Measurements from ENCODE around the gene TUBA3E.
"Not testable (repeated sequence)": the region's sequence is repeated elsewhere in the genome, so short reads cannot be mapped to it uniquely, and the experiment has no call there.

Gene TUBA3E

DNA sequence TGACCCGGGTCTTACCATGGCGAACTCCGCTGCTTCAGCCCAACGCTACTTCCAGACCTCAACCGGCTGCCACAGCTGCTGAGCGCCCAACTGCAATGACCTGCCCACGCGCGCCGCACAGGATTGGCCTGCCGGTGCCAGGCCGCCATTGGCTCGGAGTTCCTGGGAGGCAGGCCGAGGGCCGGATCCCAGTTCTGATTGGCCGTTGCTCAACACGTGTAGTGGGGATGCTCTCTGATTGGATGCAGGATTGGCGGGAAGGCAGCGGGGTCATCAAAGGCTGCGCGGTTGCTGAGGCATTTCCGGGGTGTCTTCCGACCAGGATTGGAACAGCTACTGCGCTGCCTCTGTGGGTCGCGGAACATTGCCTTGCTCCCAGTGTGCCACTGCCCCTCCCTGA, at the start of gene TUBA3E:
Gene TUBA3E, minus strand, starts transcription at position 97 of the 400 bp plus-strand sequence. Its CDS starts 79 bp downstream, at position 18.
- DNase-seq (ENCODE audit: low spot score) = no peak

DNA sequence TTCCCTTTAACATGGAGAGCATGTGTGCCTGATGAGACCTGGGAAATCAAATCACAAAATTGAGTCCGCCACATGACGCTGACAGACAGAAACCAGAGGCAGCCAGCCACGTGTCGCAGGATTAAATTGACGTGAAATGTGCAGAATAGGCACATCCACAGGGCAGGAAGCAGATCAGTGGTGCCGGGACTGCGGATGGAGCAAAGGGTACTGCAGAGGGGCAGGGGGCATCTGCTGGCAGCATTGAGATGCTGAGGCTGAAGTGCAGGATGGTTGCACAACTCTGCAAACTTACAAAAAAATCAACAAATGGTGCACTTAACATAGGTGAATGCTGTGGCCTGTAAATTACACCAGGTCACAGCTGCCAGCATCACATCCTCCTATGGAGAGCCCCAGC, 48.2 kb upstream of the TUBA3E start:
- no peak for DNase-seq (ENCODE audit: low spot score)

DNA sequence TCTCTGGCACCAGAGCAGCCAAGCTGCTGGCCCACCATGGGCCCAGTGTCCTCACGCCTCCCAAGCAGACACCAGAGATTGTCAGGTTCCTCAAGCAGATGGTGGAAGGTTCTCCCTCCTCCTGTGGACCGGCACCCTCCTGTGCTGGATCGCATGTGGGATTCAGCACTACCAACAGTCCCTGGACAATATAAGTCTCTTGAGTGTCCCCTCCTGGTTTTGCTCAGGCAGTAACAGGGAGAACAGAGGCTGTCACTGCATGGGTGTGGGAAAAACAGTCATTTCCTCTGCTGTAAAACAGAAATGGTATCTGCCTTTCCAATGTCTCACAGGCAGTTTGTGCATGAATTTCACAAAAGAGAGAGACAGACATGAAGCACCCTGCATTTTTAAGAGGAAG, 47.7 kb upstream of the TUBA3E start:
- no peak for DNase-seq (ENCODE audit: low spot score)

DNA sequence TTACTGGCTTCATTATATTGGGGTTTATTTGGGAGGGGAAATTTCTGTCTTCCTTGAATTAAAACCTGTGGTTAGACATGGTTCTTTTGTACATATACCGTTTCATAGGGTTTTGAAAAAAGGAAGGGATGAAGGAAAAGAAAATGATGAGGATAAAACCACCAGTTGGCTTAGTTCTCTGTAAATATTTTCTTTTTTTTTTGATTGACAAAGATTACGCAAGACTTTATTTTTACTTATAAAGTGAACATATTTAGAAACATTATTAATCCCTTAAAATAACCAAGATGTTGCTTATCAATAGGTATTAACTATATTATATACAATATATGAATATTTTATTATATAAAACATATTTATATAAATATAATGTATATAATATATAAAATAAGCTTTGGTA, 45.1 kb upstream of the TUBA3E start:
- no peak for DNase-seq (ENCODE audit: low spot score)

DNA sequence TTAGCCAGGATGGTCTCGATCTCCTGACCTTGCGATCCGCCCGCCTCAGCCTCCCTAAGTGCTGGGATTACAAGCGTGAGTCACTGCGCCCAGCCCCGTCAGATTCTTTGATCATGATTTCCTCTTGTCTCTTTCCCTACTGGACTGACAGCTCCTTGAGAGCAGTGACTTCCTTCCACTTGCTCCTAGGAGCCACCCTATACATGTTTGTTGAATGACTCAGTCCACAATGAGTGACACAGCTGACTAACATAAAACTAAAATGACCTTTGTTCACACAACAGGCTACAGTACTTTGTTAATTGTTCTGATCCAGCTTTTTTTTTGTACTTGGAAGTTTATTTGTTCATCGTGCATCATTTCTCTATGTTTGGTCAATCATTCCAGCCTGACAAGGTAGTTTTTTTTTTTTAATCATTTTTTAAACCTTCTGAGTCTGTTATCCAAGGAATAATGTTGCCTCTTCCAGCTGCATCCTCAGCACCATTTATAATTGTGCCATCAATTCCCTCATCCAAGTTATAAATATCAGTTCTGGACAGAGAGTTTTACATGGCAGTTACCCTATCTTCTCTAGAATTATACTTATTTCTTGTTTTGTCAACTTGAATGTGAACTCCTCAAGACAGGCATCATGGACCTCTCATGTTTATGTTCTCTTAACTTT, 42.9 kb upstream of the TUBA3E start:
- DNase-seq (ENCODE audit: low spot score) = no peak

DNA sequence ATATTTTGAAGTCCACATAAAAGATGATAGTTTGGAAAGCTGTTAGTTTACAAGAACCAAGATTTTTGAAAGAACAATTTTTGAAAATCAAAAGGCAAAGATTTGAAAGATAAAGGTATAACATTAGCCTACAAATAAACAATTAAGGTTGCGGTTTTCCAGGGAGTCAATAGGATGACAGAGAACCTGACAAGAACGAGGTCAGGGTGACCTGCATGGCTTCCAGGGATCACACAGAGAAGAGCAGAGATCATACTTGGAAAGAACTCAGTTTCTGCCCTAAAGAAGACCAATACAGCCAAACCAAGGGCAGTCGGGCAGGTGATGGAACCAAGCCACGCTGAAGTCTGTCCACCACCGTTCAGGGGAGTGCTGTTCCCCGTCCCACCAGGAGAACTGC, 41.3 kb upstream of the TUBA3E start:
- DNase-seq (ENCODE audit: low spot score) = not testable (repeated sequence)

DNA sequence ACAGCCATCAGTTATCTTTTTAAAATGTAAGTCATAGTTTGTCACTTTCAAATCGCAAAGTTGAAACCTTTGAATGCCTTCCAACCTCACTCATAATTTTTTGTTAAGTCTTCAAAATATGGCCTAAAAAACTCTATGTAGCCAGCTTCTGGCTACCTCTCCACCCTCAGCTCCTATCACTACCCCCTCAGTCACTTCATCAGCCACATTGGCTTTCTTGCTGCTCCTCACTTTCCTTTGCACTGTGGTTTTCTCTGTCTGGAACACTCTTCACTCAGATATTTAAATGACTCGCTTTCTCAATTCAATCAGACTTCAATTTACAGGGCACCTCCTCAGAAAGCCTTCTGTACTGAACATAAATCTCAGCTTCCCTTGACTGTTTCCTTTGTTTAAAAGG, 34.8 kb upstream of the TUBA3E start:
- not testable (repeated sequence) for DNase-seq (ENCODE audit: low spot score)

DNA sequence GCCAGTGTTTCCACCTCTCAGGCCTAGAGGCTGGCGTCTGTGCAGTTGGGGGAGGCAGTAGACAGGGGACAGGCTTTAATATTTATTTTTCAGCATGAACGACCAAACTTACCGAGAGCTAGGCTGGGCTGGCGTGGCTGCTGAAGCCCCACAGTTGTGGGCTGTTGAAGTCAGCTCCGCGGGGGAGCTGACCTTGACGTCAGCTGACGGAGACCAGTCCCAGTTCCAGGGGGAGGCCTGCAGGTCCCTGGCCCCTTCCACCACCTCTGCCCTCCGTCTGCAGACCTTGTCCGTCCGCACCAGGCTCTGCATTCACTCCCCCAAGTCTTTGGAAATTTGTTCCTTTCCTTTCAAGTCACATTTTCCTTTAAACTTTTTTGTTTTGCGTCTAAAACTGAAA, 33.4 kb upstream of the TUBA3E start:
- no peak for DNase-seq (ENCODE audit: low spot score)

DNA sequence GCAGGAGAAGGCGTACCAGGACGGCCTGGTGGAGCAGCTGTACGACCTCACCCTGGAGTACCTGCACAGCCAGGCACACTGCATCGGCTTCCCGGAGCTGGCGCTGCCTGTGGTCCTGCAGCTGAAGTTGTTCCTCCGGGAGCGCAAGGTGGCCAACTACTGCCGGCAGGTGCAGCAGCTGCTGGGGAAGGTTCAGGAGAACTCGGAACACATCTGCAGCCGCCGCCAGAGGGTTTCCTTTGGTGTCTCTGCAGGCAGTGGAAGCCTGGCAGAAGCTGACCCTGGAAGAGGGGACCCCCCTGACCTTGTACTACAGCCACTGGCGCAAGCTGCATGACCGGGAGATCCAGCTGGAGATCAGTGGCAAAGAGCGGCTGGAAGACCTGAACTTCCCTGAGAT, 32.7 kb upstream of the TUBA3E start:
- DNase-seq (ENCODE audit: low spot score) = not testable (repeated sequence)

DNA sequence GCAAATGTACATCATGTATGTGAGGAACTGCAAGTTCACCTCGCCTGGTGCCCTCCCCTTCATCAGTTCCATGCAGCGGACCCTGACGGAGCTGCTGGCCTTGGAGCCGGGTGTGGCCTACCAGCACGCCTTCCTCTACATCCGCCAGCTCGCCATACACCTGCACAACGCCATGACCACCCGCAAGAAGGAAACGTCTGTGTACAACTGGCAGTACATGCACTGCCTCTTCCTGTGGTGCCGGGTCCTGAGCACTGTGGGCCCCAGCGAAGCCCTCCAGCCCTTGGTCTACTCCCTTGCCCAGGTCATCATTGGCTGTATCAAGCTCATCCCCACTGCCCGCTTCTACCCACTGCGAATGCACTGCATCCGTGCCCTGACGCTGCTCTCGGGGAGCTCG, 32.1 kb upstream of the TUBA3E start:
- not testable (repeated sequence) for DNase-seq (ENCODE audit: low spot score)

DNA sequence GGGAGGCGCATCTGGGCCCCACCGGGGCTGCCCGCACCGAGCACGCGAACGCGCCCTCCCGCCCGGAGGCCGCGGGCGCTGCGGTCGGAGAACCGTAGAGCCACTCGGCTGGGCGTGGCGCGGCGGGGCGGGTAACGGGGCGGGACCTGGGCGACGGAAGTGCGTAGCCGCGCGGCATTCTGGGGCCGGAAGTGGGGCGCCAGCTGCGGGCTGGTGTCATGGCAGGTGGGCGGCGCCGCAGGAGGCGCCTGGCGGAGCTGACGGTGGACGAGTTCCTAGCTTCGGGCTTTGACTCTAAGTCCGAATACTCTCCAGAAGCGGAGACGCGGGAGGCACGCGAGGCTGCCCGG, 30.9 kb upstream of the TUBA3E start:
- DNase-seq (ENCODE audit: low spot score) = not testable (repeated sequence)

DNA sequence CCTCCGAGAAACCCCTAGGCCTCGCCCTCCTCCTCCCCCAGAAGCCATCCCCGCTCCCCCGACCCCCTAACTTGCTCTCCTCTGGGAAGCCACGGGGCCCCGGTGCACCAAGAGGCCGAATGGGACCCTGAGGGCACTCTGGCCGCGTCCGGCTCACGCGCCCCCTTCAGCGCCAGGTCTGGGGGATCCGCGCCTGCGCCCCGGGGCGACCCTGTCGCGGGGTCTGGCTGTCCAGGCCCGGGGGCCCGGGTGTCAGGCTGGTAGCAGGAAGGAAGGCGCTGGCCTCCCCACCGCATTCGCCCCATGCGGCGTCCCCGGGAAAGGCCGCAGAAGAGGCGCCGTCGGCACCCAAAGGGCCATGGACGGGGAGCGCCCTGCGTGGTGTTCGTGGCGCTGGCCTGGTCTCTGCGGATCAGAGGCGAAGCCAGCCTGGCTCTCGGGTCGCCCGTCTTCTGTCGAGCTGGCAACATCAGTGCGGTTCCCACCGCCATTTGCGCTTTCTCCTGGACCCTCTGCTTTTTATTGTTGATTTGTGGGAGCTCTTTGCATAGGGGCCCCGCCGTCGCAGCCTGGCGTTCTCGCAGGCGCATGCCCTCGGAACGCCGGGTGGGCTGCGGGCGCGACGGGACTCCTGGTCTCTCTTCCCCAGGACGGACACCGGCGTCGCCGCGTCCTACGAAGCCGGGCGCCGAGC, 30.4 kb upstream of the TUBA3E start:
- not testable (repeated sequence) for DNase-seq (ENCODE audit: low spot score)

DNA sequence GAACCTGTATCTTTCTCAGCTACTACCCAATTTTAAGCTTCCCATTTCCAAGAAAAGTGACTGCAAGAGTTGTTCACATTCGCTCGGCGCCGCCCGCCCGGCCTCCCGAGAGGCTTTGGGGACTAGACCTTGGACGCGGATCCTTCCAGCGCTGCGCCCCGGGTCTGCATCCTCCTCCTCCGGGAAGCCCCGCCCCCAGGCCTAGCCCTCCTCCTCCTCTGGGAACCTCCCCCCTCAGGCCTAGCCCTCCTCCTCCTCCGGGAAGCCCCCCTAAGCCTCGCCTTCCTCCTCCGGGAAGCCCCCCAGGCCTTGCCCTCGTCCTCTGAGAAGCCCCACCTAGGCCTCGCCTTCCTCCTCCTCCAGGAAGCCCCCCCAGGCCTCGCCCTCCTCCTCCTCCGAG, 29.8 kb upstream of the TUBA3E start:
- DNase-seq (ENCODE audit: low spot score) = not testable (repeated sequence)

DNA sequence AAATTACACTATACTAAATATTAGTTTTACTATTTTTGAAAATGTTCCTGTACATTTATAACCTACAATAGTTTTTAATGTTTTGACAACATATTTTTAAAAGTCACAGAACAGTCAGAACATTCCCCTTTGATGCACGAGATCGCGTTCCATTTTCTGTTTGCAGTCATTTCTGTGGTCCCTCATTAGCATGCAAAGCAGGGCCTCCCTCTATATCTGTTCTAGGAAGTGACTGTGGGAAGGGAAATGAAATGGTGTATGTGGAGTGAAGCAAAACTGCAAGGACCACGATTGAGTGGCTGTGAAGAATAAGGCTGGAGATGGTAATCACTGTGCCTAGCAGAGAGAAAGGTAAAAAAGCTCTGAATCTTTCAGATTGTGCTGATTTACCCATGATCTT, 24.3 kb upstream of the TUBA3E start:
- not testable (repeated sequence) for DNase-seq (ENCODE audit: low spot score)

DNA sequence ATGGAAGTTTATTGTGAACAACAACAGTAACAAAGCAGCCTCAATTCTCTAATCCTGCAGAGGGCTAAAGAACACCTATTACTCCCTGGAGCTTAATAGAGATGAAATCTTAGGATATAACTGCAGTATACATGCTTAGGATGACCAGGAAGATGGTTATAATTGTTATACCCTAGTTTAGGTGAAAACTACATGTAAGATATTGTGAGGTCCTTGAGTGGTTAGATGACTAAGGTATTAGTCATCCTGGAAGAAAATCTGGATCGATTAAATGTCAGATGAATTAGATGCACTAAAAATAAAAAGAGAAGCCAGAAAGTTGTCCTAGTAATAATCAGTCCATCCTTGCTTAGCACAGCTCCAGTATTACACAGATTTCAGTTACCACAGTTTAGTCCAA, 22.3 kb upstream of the TUBA3E start:
- DNase-seq (ENCODE audit: low spot score) = not testable (repeated sequence)

DNA sequence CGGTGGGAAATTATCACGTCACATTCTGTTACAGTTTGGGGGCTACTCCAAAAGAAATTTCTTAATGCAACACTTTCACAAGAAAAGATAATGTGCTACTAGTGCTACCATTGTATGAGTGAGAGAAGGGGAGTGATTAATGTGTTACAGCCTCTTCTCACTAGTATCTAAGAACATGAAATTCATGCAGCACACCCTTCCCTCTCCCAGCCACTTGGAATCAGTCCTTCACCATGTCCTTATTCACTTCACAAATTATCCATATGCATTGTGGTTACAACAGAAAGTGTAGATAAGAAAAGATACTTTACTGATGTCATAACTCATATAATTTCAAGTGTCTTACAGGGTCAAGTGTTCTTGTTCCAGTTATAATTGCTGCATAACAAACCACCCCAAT, 20.9 kb upstream of the TUBA3E start:
- not testable (repeated sequence) for DNase-seq (ENCODE audit: low spot score)

DNA sequence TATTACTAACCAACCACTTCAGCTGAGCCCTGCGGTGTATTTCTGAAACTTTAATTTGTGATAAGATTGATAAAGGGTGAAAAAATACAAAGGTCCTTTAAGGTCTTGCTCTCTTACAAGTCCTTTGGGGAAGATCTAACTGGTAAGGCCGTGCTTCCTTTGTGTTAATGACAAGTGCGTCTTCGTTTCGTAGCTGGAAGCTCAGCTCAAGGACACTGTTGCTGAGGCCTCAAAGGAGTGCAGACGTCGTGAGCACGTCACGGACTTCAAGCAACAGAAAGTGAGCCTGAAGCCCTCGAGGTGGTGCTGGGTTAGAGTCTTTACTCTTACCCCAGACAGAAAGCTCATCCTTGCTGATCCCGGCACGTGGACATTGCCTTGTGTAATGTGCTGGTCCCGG, 8.8 kb upstream of the TUBA3E start:
- not testable (repeated sequence) for DNase-seq (ENCODE audit: low spot score)

DNA sequence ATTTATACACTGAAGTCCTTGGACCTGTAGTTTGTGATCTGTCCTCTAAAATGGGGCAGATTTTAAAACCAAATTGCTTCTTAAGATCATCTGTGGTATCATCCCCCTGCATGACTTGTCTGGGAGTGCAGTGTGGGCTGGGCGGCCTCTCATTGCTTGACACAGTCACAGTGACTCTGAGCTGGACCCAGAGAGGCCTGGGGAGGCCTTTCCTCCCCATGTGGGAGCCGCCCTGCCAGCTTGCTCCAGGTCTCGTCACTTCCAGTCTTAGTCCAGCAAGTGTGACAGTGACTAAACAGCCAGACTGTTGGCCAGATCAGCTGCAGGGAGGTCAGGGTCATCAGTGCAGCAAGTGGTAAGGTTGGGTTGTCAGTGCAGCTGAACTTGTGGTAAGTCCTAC, 4.9 kb upstream of the TUBA3E start:
- DNase-seq (ENCODE audit: low spot score) = not testable (repeated sequence)

DNA sequence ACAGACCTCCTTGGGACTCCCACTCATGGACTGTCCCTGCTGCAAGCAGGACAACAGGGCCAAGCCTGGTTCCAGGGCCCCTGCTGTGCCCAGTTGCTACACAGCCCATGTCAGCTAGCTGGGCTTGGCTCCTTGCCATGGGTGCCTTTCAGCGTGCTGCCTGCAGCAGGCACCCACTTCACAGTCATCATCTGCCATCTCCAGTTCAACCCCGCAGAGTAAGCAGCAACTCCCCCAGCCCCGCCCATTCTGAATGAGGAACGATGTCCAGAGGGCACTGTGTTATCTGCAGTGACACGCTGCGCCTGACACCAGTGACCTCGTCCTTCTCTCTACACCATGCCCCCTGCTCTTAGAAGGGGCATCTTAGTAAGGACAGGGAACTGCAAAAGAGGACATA, 4.3 kb upstream of the TUBA3E start:
- not testable (repeated sequence) for DNase-seq (ENCODE audit: low spot score)

DNA sequence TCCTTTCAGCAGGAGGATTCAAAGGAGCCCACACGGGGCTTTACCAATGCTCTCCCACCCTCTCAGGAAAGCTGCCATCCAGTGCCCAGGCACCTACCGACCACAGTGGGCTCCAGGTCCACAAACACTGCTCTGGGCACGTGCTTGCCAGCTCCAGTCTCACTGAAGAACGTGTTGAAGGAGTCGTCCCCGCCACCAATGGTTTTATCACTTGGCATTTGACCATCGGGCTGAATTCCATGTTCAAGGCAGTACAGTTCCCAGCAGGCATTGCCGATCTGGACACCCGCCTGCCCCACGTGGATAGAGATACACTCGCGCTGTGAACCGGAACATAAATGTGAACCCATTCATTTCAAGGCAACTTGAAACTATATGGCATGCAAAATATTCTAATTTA, 2.2 kb downstream of the TUBA3E start:
- not testable (repeated sequence) for DNase-seq (ENCODE audit: low spot score)

DNA sequence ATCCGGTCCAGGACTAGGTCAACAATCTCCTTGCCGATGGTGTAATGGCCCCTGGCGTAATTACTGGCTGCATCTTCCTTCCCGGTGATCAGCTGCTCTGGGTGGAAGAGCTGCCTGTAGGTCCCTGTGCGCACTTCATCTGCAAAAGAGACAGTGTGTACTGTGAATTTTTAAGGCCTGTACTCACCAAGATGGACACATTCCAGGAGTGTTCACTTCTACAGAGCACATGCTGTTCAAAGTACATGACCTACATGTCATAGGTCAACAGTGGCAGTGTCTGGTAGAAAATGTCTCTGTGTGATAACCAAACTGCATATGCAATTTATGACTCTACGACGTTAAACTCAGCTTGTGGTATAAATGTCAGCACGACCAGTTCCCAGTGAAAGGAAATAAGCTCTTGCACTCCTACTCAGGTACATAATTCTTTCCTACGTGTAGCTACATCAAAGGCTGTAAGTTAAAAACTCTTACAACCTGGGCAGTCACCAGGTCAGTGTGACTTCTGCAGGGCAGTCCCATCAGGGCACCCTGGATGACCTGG, 3.1 kb downstream of the TUBA3E start:
- DNase-seq (ENCODE audit: low spot score) = not testable (repeated sequence)

DNA sequence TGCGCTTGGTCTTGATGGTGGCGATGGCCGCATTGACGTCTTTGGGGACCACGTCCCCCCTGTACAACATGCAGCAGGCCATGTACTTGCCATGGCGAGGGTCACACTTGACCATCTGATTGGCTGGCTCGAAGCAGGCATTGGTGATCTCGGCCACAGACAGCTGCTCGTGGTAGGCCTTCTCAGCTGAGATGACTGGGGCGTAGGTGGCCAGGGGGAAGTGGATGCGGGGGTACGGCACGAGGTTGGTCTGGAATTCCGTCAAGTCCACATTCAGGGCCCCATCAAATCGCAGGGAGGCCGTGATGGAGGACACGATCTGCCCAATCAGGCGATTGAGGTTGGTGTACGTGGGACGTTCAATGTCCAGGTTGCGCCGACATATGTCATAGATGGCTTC, 4.4 kb downstream of the TUBA3E start:
- DNase-seq (ENCODE audit: low spot score) = not testable (repeated sequence)

DNA sequence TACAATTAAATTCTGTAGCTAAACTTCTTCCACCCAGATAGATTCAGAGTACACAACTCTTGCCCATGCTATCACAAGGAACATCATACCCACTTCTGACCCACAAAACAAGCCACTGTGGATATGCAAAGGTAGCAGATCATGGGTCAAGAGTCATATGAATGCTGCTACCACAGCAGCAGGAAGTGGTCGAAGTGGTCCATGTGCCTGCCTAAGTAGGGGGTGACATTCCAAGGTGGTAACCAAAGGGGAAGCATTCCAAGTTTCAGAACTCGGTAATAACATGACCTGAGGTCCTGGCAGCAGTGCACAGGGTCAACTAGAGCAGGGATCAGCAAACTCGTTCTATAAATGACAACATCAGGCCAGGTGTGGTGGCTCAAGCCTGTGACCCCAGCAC, 5.8 kb downstream of the TUBA3E start:
- DNase-seq (ENCODE audit: low spot score) = not testable (repeated sequence)
